ENCODE measurements around the gene PBX1. TPM values are rescaled to one million over a fixed set of nuclear protein-coding genes. Genes with fewer than 3 reads are reported as not detected.
A peak's percentile ranks its signal among the peaks of the same experiment; 100 is the strongest.

Gene PBX1
- total and polyA plus RNA-seq, 2 of the 4 experiments (the other 2 are of a cell fraction): 13.9 to 17.9 TPM

- ChIA-PET CTCF (no interaction called here), POLR2A (ENCODE audit: unreplicated experiment) (no interaction called here)
- BruUV-seq (replicated peaks): no TSS peak
- H3K27ac ChIP-seq (ENCODE audit: insufficient read depth, low read length): no peak overlapping the region; the same call in 1 of the 2 replicates
- H2AFZ ChIP-seq (replicated peaks; ENCODE audit: low read length, poor library complexity): no peak overlapping the region
- peaks cover 9% of the 10 kb centered on the region for H3K36me3 ChIP-seq (ENCODE audit: control insufficient read depth, insufficient read depth, low read length)
- H4K8ac ChIP-seq (ENCODE audit: low read depth in 2 of 2, low read length in 2 of 2): no peak overlapping the region
- H2BK15ac ChIP-seq (ENCODE audit: low read depth, low read length): no peak overlapping the region
- H3K79me1 ChIP-seq (ENCODE audit: low read depth in 1 of 2, low read length in 2 of 2): peaks cover 0 to 9% of the 10 kb centered on the region in 2 experiments; a peak in 3 of 4 replicates
- H4K20me1 ChIP-seq (ENCODE audit: insufficient read depth, low read length): no peaks in the 10 kb centered on the region
- no peak overlapping the region for H2BK20ac ChIP-seq (ENCODE audit: low read depth, low read length)
- WGBS, 2 experiments (ENCODE audit: extremely low coverage in 2 of 2, insufficient read length in 1 of 2): no CpG with 5 or more reads among the region's 6 CpGs
- no peak overlapping the region for H2BK5ac ChIP-seq (ENCODE audit: low read depth, low read length, poor library complexity, severe bottlenecking)
- H2BK120ac ChIP-seq (ENCODE audit: low read depth, low read length): no peak overlapping the region
- no peak overlapping the region for H2AK5ac ChIP-seq (ENCODE audit: low read depth, low read length)
- no peak overlapping the region; the same call in 1 of the 2 replicates for H4K91ac ChIP-seq (ENCODE audit: insufficient read depth, low read depth, low read length)
- DNase-seq: peak; percentile 70
- H3K9me3 ChIP-seq (ENCODE audit: control insufficient read depth, insufficient read depth, low read length): no peaks in the 10 kb centered on the region
- H3K4me1 ChIP-seq (ENCODE audit: control insufficient read depth, insufficient read depth, low read length): peaks cover 15% of the 10 kb centered on the region
- ATAC-seq (ENCODE audit: low read depth): peak; percentile 78
- TF ChIP-seq MAFK (IDR thresholded peaks at IDR 0.05; ENCODE audit: low read depth, low read length): no peak
- peak; percentile 46; the same call in 1 of the 2 replicates for TF ChIP-seq CEBPB (IDR thresholded peaks at IDR 0.05; ENCODE audit: low read depth, low read length)
- TF ChIP-seq FOS (IDR thresholded peaks at IDR 0.05; ENCODE audit: low read depth, low read length): peak; percentile 72; the same call in 1 of the 2 replicates
- TF ChIP-seq NFE2L2 (IDR thresholded peaks at IDR 0.05; ENCODE audit: low read depth, low read length): no peak
- in situ Hi-C loops (cut with MboI; ENCODE audit: low sequenced_read_pairs) (no loop called here), dilution Hi-C loops (cut with HindIII; ENCODE audit: low sequenced_read_pairs, unreplicated experiment) (no loop called here), intact Hi-C loops (cut with micrococcal nuclease) (loop anchor here (5.0 kb wide), 1 partner anchor 127 kb away; no protein-coding TSS in a partner anchor)
- no peak overlapping the region for H4K5ac ChIP-seq (ENCODE audit: low read depth, low read length)
- peaks cover 3% of the 10 kb centered on the region; the same call in 1 of the 2 replicates for H3K9me1 ChIP-seq (ENCODE audit: insufficient read depth, low read length)
- no peak overlapping the region for H3K4me3 ChIP-seq (ENCODE audit: insufficient read depth, low read depth, low read length)
- H3K4me2 ChIP-seq (ENCODE audit: low read depth, low read length): peak overlapping the region; percentile 41
- no peak overlapping the region for H3K23ac ChIP-seq (ENCODE audit: low read depth, low read length)
- no peak overlapping the region for H2AK9ac ChIP-seq (replicated peaks; ENCODE audit: low read depth, low read length, poor library complexity)
- H3K27me3 ChIP-seq (ENCODE audit: control insufficient read depth, insufficient read depth, low read length): no peaks in the 10 kb centered on the region
- no peak overlapping the region for H3K56ac ChIP-seq (ENCODE audit: extremely low read depth, insufficient read depth, low read length)
- H3K9ac ChIP-seq (ENCODE audit: low read depth, low read length): no peak overlapping the region
- no peak overlapping the region for H3K14ac ChIP-seq (replicated peaks; ENCODE audit: low read depth, low read length)
- H3K4ac ChIP-seq (ENCODE audit: low read depth, low read length): no peak overlapping the region
- no peak overlapping the region; the same call in 1 of the 2 replicates for H3K18ac ChIP-seq (ENCODE audit: low read depth, low read length)
Measured at GRCh38 chr1:164644774-164645644, 86.0 kb downstream of the PBX1 start.
